ENCODE measurements around the gene CDK6. TPM values are rescaled to one million over a fixed set of nuclear protein-coding genes. Genes with fewer than 3 reads are reported as not detected.

Gene CDK6
- total and polyA plus RNA-seq, 2 of the 8 experiments (the other 6 are each of a cell fraction or from before 2014, with no cell fraction given), result 5.9 to 18.9 TPM

DNA sequence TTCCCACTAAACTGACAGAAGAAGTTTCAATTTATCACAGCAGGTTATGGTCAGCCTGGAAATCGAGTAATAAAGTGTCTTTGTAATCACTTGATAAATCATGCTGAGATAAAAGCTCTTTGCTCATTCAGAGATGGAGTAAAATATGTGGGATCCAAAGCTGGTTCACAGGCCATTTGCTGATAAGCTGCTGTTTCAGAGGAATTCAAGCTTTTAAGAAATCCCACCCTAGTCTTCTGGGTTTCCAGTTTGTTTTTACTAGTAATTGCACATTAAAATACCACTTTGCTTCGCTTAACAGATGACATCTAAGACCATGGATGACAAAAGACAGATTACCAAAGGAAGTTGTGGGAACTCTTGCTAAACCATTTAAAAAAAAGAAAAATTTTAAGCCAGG lies 37.4 kb upstream of the CDK6 start:
- no peaks in the 10 kb centered on the region for H3K27me3 ChIP-seq (replicated peaks in 1 of 4; ENCODE audit: control insufficient read depth in 3 of 4, extremely low read depth in 1 of 4, insufficient read depth in 3 of 4, low read length in 3 of 4)
- no peak overlapping the region for H2BK120ac ChIP-seq (replicated peaks; ENCODE audit: low read depth, low read length)
- no peak overlapping the region for H3K4me3 ChIP-seq (ENCODE audit: extremely low read depth in 1 of 4, insufficient read depth in 2 of 4, low read depth in 3 of 4, low read length in 4 of 4)
- no peak overlapping the region for H2BK12ac ChIP-seq (ENCODE audit: low read depth, low read length)
- CTCF ChIA-PET (ENCODE audit: partially characterized antibody), result interaction anchor here (1.3 to 3.8 kb wide), 2 partner anchors 10 to 253 kb away, joined by 6 to 23 read pairs; no protein-coding TSS in a partner anchor
- no peaks in the 10 kb centered on the region for H3K79me1 ChIP-seq (ENCODE audit: low read depth, low read length)
- no peak overlapping the region for H2AK5ac ChIP-seq (ENCODE audit: low read depth, low read length)
- H2BK15ac ChIP-seq (ENCODE audit: low read length), result no peak overlapping the region
- H3K14ac ChIP-seq (ENCODE audit: insufficient read length), result no peak overlapping the region
- H3K9ac ChIP-seq (replicated peaks in 1 of 4; ENCODE audit: extremely low read depth in 1 of 4, low read depth in 3 of 4, low read length in 3 of 4), result no peak overlapping the region
- H3K23ac ChIP-seq (ENCODE audit: insufficient read length), result no peak overlapping the region
- POLR2A ChIA-PET (ENCODE audit: partially characterized antibody), result interaction anchor here (1.2 kb wide), 1 partner anchor 65 kb away, joined by 3 read pairs; no protein-coding TSS in a partner anchor
- H2BK5ac ChIP-seq (ENCODE audit: low read depth, low read length), result no peak overlapping the region
- no peak overlapping the region for H3K27ac ChIP-seq (ENCODE audit: low read depth, low read length)
- H4K5ac ChIP-seq (ENCODE audit: insufficient read length, low read depth, low read length), result no peak overlapping the region
- no peak for DNase-seq (ENCODE audit: low read depth in 1 of 2, low spot score in 2 of 2)
- no peak overlapping the region for H2BK20ac ChIP-seq (ENCODE audit: low read length)
- no peak overlapping the region for H3K4ac ChIP-seq (replicated peaks; ENCODE audit: insufficient read length, low read depth, low read length)
- 90% methylated on average over 2 of the region's 2 CpGs; no CpG with 5 or more reads in 1 of the 2 experiments for WGBS, 2 experiments (ENCODE audit: extremely low coverage in 1 of 2, insufficient coverage in 1 of 2, insufficient read length in 1 of 2, insufficient replicate concordance in 2 of 2, low coverage in 1 of 2, low lambda C conversion rate in 2 of 2, missing lambda C conversion rate in 1 of 2)
- H3K36me3 ChIP-seq (ENCODE audit: control insufficient read depth in 2 of 4, insufficient read depth in 4 of 4, low read length in 3 of 4), result no peaks in the 10 kb centered on the region
- no peaks in the 10 kb centered on the region for H3K23me2 ChIP-seq (ENCODE audit: low read depth, low read length)
- H3K4me1 ChIP-seq (replicated peaks in 1 of 4; ENCODE audit: control insufficient read depth in 3 of 4, insufficient read depth in 4 of 4, low read length in 3 of 4), result no peaks in the 10 kb centered on the region
- H4K20me1 ChIP-seq (replicated peaks in 1 of 2; ENCODE audit: control insufficient read depth in 1 of 2, insufficient read depth in 2 of 2, low read length in 2 of 2), result no peaks in the 10 kb centered on the region
- no peak for FAIRE-seq
- no peaks in the 10 kb centered on the region for H3K9me3 ChIP-seq (ENCODE audit: insufficient read depth in 2 of 2, low read depth in 1 of 2, low read length in 1 of 2)
- no peaks in the 10 kb centered on the region for H3K79me2 ChIP-seq (ENCODE audit: control insufficient read depth in 1 of 2, insufficient read depth in 2 of 2, low read length in 2 of 2)
- no peak overlapping the region for H2AFZ ChIP-seq (ENCODE audit: low read length)
- H3K4me2 ChIP-seq (ENCODE audit: insufficient read depth in 1 of 2, low read depth in 2 of 2, low read length in 2 of 2), result no peak overlapping the region
- no peak overlapping the region for H3K18ac ChIP-seq (ENCODE audit: extremely low read depth, low read length)
- H3K56ac ChIP-seq (replicated peaks; ENCODE audit: insufficient read length, low read depth, low read length), result no peak overlapping the region
- no peak overlapping the region for H4K8ac ChIP-seq (ENCODE audit: extremely low read depth, insufficient read depth, low read length)
- no peak overlapping the region for H4K91ac ChIP-seq (replicated peaks; ENCODE audit: insufficient read length, low read length)
- TF ChIP-seq GTF2F1 (IDR thresholded peaks at IDR 0.05; ENCODE audit: borderline replicate concordance, low read depth, low read length) (no peak), TBP (IDR thresholded peaks at IDR 0.05; ENCODE audit: low read depth, low read length) (no peak), POLR2A (IDR thresholded peaks at IDR 0.05; ENCODE audit: control extremely low read depth in 1 of 2, low read depth in 2 of 2, low read length in 2 of 2) (no peak), BCL11A (IDR thresholded peaks at IDR 0.05; ENCODE audit: low read depth in 2 of 2, low read length in 2 of 2) (no peak), RNF2 (IDR thresholded peaks at IDR 0.05; ENCODE audit: borderline replicate concordance, low read depth, low read length, missing control alignments, poor library complexity, severe bottlenecking) (no peak), MAX (IDR thresholded peaks at IDR 0.05) (no peak), BRCA1 (IDR thresholded peaks at IDR 0.05; ENCODE audit: low read depth, low read length) (no peak), FOSL1 (IDR thresholded peaks at IDR 0.05; ENCODE audit: insufficient read depth, low read depth, low read length) (no peak), SP1 (IDR thresholded peaks at IDR 0.05; ENCODE audit: low read depth, low read length) (no peak), EZH2 (IDR thresholded peaks at IDR 0.05; ENCODE audit: low read depth, low read length, severe bottlenecking) (no peak), SIX5 (IDR thresholded peaks at IDR 0.05; ENCODE audit: low read depth, low read length) (no peak), NRF1 (IDR thresholded peaks at IDR 0.05; ENCODE audit: low read depth, low read length) (no peak), EP300 (IDR thresholded peaks at IDR 0.05; ENCODE audit: borderline replicate concordance in 1 of 2, low read depth in 2 of 2, low read length in 2 of 2) (no peak), EGR1 (IDR thresholded peaks at IDR 0.05; ENCODE audit: borderline replicate concordance, low read depth, low read length) (no peak), RBBP5 (IDR thresholded peaks at IDR 0.05; ENCODE audit: borderline replicate concordance, low read depth, low read length) (no peak)

Measured in H1 (cell line).